IPS-18a (cell line): Measurements from ENCODE around the gene DOCK8.

Experiments
- H3K27ac ChIP-seq: one replicate; pipeline ENCODE4 v1.5.1; 2013; ENCODE audit warnings: low read length
- H3K27me3 ChIP-seq: one replicate; pipeline ENCODE4 v1.6.1; 2013; ENCODE audit warnings: mild to moderate bottlenecking, low read length; ENCODE audit not compliant: control insufficient read depth, insufficient read depth
- H3K36me3 ChIP-seq: one replicate; pipeline ENCODE4 v1.6.1; 2013; ENCODE audit warnings: low read depth, low read length; ENCODE audit not compliant: control insufficient read depth
- H3K4me1 ChIP-seq: one replicate; pipeline ENCODE4 v1.6.1; 2013; ENCODE audit warnings: low read depth, low read length; ENCODE audit not compliant: control insufficient read depth
- H3K4me3 ChIP-seq: one replicate; pipeline ENCODE4 v1.5.1; 2013; ENCODE audit warnings: low read length
- H3K9ac ChIP-seq: one replicate; pipeline ENCODE4 v1.6.1; 2013; ENCODE audit warnings: mild to moderate bottlenecking, low read length, moderate library complexity
- H3K9me3 ChIP-seq: one replicate; pipeline ENCODE4 v1.6.1; 2013; ENCODE audit warnings: low read depth, low read length; ENCODE audit not compliant: control insufficient read depth

The DOCK8 gene

GRCh38 chr9:253539-253938, 38.9 kb downstream of the DOCK8 start:
- Histone ChIP-seq H3K4me3 (no peak overlapping the region), H3K9ac (no peak overlapping the region), H3K9me3 (no peaks in the 10 kb centered on the region), H3K36me3 (no peaks in the 10 kb centered on the region), H3K4me1 (no peaks in the 10 kb centered on the region), H3K27ac (no peak overlapping the region), H3K27me3 (no peaks in the 10 kb centered on the region)

- Histone ChIP-seq H3K27me3 (no peaks in the 10 kb centered on the region), H3K9ac (no peak overlapping the region), H3K4me1 (no peaks in the 10 kb centered on the region), H3K4me3 (no peak overlapping the region), H3K36me3 (no peaks in the 10 kb centered on the region), H3K27ac (no peak overlapping the region), H3K9me3 (no peaks in the 10 kb centered on the region)
Observed at GRCh38 chr9:254516-254915, 39.9 kb downstream of the DOCK8 start.

GRCh38 chr9:257957-258356, 43.3 kb downstream of the DOCK8 start:
- Histone ChIP-seq H3K27ac (no peak overlapping the region), H3K36me3 (no peaks in the 10 kb centered on the region), H3K9ac (no peak overlapping the region), H3K4me1 (no peaks in the 10 kb centered on the region), H3K27me3 (no peaks in the 10 kb centered on the region), H3K9me3 (no peaks in the 10 kb centered on the region), H3K4me3 (no peak overlapping the region)

GRCh38 chr9:259405-260404, 45.0 kb downstream of the DOCK8 start:
- Histone ChIP-seq H3K36me3 (no peaks in the 10 kb centered on the region), H3K9me3 (no peaks in the 10 kb centered on the region), H3K27ac (no peak overlapping the region), H3K4me1 (no peaks in the 10 kb centered on the region), H3K9ac (no peak overlapping the region), H3K4me3 (no peak overlapping the region), H3K27me3 (no peaks in the 10 kb centered on the region)

- Histone ChIP-seq H3K9me3 (no peaks in the 10 kb centered on the region), H3K36me3 (no peaks in the 10 kb centered on the region), H3K4me3 (no peak overlapping the region), H3K4me1 (no peaks in the 10 kb centered on the region), H3K9ac (no peak overlapping the region), H3K27ac (no peak overlapping the region), H3K27me3 (no peaks in the 10 kb centered on the region)
Observed at GRCh38 chr9:264231-264630, 49.6 kb downstream of the DOCK8 start.

- Histone ChIP-seq H3K27me3 (no peaks in the 10 kb centered on the region), H3K4me1 (no peaks in the 10 kb centered on the region), H3K4me3 (no peak overlapping the region), H3K36me3 (no peaks in the 10 kb centered on the region), H3K9ac (no peak overlapping the region), H3K9me3 (no peaks in the 10 kb centered on the region), H3K27ac (no peak overlapping the region)
Observed at GRCh38 chr9:265209-265870, 50.7 kb downstream of the DOCK8 start.

GRCh38 chr9:266228-266627, 51.6 kb downstream of the DOCK8 start:
- H3K27me3 ChIP-seq: no peaks in the 10 kb centered on the region
- no peaks in the 10 kb centered on the region for H3K4me1 ChIP-seq
- H3K9me3 ChIP-seq: no peaks in the 10 kb centered on the region
- H3K4me3 ChIP-seq: no peak overlapping the region
- no peaks in the 10 kb centered on the region for H3K36me3 ChIP-seq
- no peak overlapping the region for H3K9ac ChIP-seq
- no peak overlapping the region for H3K27ac ChIP-seq

GRCh38 chr9:268616-269015, 54.0 kb downstream of the DOCK8 start:
- no peaks in the 10 kb centered on the region for H3K4me1 ChIP-seq
- H3K27me3 ChIP-seq: no peaks in the 10 kb centered on the region
- no peaks in the 10 kb centered on the region for H3K9me3 ChIP-seq
- no peak overlapping the region for H3K9ac ChIP-seq
- no peak overlapping the region for H3K4me3 ChIP-seq
- no peaks in the 10 kb centered on the region for H3K36me3 ChIP-seq
- no peak overlapping the region for H3K27ac ChIP-seq

- Histone ChIP-seq H3K4me3 (no peak overlapping the region), H3K9me3 (no peaks in the 10 kb centered on the region), H3K36me3 (no peaks in the 10 kb centered on the region), H3K9ac (no peak overlapping the region), H3K27ac (no peak overlapping the region), H3K4me1 (no peaks in the 10 kb centered on the region), H3K27me3 (no peaks in the 10 kb centered on the region)
Observed at GRCh38 chr9:269081-269711, 54.5 kb downstream of the DOCK8 start.

- Histone ChIP-seq H3K4me1 (no peaks in the 10 kb centered on the region), H3K27me3 (no peaks in the 10 kb centered on the region), H3K27ac (no peak overlapping the region), H3K9me3 (no peaks in the 10 kb centered on the region), H3K4me3 (no peak overlapping the region), H3K9ac (no peak overlapping the region), H3K36me3 (no peaks in the 10 kb centered on the region)
Observed at GRCh38 chr9:270657-271237, 56.1 kb downstream of the DOCK8 start.
